AG09309 (cell line): ENCODE data around the gene PPARA.

Experiments
- DNase-seq: peaks from one replicate; pipeline ENCODE4 v3.0.0-alpha.2; 2010; ENCODE audit warnings: low read depth
- H3K4me3 ChIP-seq: 2 replicates; pipeline ENCODE4 v1.5.1; 2011; ENCODE audit warnings: mild to moderate bottlenecking, low read depth, low read length, moderate library complexity; ENCODE audit not compliant: control insufficient read depth
- CTCF ChIP-seq: IDR thresholded peaks from 2 replicates; pipeline ENCODE4 v1.5.1; 2011; ENCODE audit warnings: mild to moderate bottlenecking, low read depth, low read length, inconsistent platforms; ENCODE audit not compliant: insufficient read depth, control insufficient read depth; ENCODE audit errors: missing control alignments

PPARA gene

GRCh38 chr22:46122511-46122971, 27.8 kb upstream of the PPARA start:
- DNase-seq: no peak
- no peak overlapping the region for H3K4me3 ChIP-seq
- peak; percentile 92 for TF ChIP-seq CTCF

- DNase-seq: no peak
- no peak for TF ChIP-seq CTCF
- H3K4me3 ChIP-seq: no peak overlapping the region
Measured at GRCh38 chr22:46122980-46123693, 27.2 kb upstream of the PPARA start.

GRCh38 chr22:46123694-46124382, 26.5 kb upstream of the PPARA start:
- no peak for TF ChIP-seq CTCF
- no peak overlapping the region for H3K4me3 ChIP-seq
- no peak for DNase-seq

GRCh38 chr22:46124383-46125144, 25.8 kb upstream of the PPARA start:
- no peak for TF ChIP-seq CTCF
- no peak overlapping the region for H3K4me3 ChIP-seq
- no peak for DNase-seq

- no peak overlapping the region for H3K4me3 ChIP-seq
- no peak for DNase-seq
- TF ChIP-seq CTCF: no peak
Measured at GRCh38 chr22:46125311-46125710, 25.0 kb upstream of the PPARA start.
